SH-SY5Y (cell line): ENCODE data around the gene TMED8.

ENCODE experiments used
- GATA2 ChIP-seq: IDR thresholded peaks from 2 replicates; pipeline ENCODE4 v1.6.1; 2011; ENCODE audit warnings: mild to moderate bottlenecking, low read depth, low read length
- GATA3 ChIP-seq: IDR thresholded peaks from 2 replicates; pipeline ENCODE4 v1.6.1; 2011; ENCODE audit warnings: low read depth, mild to moderate bottlenecking, low read length, moderate library complexity

DNA sequence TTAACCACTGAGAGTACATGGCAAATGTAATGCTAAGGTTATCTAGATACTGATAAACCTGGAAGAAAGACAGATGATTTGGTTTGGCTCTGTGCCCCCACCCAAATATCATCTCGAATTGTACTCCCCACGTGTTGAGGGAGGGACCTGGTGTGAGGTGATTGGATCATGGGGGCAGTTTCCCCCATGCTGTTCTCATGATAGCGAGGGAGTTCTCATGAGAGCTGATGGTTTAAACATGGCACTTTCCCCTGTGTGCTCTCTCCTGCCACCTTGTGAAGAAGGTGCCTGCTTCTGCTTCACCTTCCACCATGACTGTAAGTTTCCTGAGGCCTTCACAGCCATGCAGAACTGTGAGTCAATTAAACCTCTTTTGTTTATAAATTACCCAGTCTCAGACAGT is 32.2 kb upstream of the TMED8 start:
- TF ChIP-seq GATA3 = no peak
- no peak for TF ChIP-seq GATA2
